GM19324 (cell line): ENCODE results near the gene WDR35.
A peak's percentile ranks its signal among the peaks of the same experiment; 100 is the strongest.

Experiments
- ATAC-seq: cut with Tn5 transposase; IDR thresholded peaks from one replicate; pipeline ENCODE4 v1.9.1; 2021; ENCODE audit warnings: mild to moderate bottlenecking, moderate library complexity; ENCODE audit not compliant: unreplicated experiment, low FRiP score

Gene WDR35

DNA sequence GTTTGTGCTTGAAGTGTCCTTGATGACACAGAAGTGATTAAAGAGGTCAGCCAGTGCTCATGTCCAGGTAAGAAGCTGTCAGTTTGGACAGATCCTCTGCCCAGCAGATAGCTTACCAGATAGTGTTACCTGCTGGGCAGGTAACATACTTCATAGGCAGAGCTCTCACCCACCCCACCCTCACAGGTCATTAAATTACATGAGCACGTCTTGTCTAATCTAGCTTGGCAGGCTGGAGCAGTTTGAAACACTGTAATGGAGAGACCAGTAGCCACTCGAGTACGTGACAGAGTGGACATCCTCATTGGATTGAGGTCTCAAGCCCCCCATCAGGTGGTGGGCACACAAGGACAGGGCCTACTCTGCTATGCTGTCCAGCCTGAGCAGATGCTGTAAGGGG lies 115.2 kb downstream of the WDR35 start:
- no peak for ATAC-seq

DNA sequence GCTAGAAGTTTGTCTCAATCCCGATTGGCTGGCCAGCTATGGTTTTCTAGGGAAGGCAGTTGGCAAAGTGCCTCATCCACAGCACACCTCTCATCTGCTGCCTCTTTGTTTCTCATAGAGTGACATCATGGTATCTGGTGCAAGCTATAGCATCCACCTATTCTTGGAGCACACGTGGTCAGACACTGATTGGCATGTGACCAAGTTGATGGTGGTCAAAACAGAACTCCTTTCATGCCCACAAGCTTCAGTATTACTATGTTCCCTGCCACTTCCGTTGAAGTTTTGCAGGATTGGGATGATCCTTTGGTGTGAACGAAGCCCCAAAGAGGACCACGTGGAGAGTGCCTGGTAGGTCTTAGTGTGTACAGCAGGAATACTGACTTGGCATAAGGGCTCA lies 116.9 kb downstream of the WDR35 start:
- no peak for ATAC-seq

- no peak for ATAC-seq
Measured at GRCh38 chr2:19872302-19872701, 117.6 kb downstream of the WDR35 start.

DNA sequence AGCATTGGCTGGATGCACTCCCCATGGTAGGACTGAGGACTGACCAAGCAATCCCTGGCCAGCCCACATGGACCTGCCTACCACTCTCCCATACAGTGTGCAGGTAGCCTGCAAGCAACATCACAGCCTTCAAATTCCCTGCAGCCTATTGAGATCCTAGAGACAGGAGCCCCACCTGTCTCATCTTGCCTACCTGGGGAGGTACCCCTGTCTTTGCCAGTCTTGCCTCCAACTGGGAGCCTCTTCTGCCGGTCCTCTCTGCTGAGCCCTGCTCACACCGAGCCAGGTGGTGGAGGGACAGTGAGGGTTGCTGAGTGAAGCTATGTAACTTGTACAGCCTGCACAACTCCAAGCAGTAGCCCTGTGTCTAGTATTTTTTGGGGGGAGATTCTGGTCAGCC lies 118.1 kb downstream of the WDR35 start:
- ATAC-seq: no peak

DNA sequence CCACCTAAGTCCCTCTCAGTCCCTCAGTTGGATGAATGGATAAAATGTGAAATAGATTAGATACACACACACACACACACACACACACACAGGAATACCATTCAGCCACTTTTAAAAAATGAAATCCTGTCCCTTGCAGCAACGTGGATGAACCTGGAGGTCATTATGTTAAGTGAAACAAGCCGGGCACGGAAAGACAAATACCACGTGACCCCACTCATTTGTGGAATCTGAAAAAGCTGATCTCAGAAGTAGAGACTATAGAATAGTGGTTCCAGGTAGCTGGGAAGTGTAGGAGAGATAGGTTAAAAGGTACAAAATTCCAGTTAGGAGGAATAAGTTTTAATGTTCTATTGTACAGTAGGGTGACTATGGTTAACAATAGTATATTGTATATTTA lies 119.1 kb downstream of the WDR35 start:
- no peak for ATAC-seq

GRCh38 chr2:19868701-19869580 lies 121.0 kb downstream of the WDR35 start:
- peak; percentile 83 for ATAC-seq

- no peak for ATAC-seq
Measured at GRCh38 chr2:19868224-19868623, 121.7 kb downstream of the WDR35 start.

- no peak for ATAC-seq
Measured at GRCh38 chr2:19866771-19867170, 123.1 kb downstream of the WDR35 start.

DNA sequence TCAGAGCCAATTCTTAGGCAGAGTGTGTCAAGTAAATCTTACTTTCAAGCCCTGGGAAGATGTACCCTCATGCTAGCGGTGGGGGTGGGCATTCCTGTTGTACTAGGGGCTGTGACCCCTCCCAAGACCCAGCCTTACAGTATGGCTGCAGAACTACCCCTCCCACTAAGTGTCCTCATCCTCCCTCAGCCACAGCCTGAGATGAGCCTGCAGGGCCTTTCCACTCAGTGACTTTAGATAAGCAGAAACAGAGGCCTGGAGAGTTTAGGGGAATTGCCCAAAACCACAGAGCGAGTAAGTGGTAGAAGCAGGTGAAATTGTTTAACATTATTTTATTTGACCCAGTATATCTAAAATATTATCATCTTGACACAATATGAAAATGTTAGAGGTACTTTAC lies 124.8 kb downstream of the WDR35 start:
- no peak for ATAC-seq

DNA sequence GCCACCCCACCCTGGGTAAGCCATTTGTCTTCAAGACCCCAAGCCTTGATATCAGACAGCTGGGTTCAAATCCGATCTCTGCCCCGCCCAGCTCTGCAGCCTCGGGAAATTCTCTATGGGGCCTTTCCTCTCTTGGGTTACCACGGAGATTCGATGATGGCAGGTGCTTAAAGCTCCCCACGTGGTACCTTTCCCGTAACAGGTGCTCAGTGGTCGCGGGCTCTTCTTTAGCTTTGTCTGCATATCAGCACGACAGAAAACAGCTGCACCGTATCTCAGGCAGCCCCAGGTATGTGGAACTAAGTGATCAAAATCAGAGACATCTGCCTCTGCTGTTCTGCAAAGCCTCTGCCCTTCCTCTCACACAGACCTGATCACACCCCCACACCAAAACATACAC lies 125.5 kb downstream of the WDR35 start:
- ATAC-seq: no peak

DNA sequence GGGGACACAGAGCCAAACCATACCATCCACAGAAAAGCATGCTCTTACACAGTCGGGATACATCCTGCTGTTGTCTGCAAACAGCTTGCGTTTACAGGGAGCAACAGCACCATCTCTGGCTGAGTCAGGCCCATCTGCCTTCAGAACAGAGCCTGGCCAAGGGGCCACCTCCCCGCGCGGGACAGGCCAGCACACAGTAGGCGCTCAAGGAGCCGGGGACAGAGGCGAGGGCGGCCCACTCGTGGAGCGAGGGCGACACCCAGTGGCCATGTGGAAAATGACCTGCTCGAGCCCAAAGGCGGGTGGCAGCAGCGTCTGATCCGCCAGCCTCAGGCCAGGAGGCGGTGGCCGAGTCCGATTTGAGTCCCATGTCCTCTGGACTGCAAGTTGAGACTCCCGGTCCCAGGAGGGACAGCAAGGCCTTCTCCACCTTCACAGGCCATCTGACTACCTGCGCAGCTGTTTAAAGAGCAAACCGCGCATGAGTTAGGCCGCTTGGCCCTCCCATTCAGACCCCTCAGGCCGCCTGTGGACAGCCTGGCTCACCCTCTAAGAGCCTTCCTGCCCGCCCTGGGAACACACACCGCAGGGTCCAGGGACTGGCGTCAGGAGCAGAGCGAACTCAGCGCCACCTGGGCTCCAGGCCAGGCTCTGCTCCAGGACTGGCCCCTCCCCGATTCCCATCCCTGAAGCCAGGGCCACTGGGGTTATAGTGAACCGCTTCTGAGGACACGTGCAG lies 126.4 kb downstream of the WDR35 start:
- peak; percentile 62 for ATAC-seq

DNA sequence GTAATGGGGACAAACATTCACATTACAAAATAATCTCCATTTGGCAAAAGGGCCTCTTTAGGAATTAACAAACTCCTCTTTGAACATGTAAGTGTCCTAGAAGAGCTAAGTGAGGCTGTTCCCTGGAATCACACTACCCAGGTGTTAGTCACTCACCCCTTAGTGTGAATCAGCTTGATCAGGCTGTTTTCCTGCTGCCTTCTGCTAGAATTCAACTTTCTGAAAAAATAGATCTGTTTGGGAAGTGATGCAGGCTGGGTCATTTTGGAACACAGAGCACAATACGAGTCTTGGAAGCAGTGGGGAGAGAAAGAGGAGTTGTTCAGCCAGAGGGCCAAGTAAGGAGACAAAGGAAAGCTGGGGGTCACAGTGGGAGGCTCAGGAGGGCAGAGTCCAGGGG lies 128.1 kb downstream of the WDR35 start:
- no peak for ATAC-seq
